Stimulated activated CD8-positive, alpha-beta memory T cell treated with anti-CD3 and anti-CD28 coated beads, Interleukin-12 subunit alpha, Interleukin-12 subunit beta, amount 100 ng/mL, for 4 hours (primary cell): ENCODE data around the gene FAM149B1.
"Not testable (repeated sequence)": the region's sequence is repeated elsewhere in the genome, so short reads cannot be mapped to it uniquely, and the experiment has no call there.

Experiments
- DNase-seq: peaks from one replicate; pipeline ENCODE4 v3.0.0-alpha.2; 2020; ENCODE audit warnings: low read depth

FAM149B1 gene

DNA sequence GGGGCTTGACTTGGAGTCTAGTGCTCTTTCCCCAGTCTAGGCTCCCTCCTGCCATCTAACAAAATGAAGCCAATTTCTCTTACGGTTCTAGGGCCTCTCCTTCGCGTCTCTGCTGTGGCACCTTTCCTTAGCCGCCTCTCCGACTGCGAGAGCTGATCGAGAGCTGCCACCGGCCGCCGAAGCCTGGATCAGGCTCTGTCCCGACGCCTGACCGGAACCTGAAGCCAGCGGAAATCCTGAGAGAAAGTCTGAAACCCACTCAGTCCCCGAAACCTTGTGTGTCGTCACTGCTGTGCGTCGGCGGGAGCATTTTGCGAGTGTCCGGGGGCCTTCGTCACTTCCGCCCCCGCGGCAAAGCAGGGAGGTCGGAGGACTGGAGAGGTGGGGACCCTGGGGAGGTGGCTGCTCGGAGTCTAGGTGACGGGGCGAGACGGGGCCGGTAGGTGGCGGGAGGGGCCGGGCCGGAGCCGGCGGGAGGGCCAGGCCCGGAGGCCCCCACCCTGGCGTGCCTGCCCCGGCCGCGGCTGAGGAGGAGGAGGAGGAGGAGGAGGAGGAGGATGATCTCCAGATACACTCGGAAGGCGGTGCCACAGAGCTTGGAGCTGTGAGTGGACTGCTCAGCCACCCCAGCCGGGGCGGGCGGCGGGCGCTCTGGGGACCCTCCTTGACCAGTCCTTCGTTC lies at the start of gene FAM149B1, which contains the start of gene ECD:
TSS of gene FAM149B1 (plus strand) at position 337 of the 682 bp plus-strand sequence. CDS start at position 558, 221 bp downstream.
TSS of gene ECD (minus strand) at position 226 of the 682 bp plus-strand sequence. CDS start 4,071 bp downstream, outside the sequence.
- DNase-seq: peak; percentile 91

DNA sequence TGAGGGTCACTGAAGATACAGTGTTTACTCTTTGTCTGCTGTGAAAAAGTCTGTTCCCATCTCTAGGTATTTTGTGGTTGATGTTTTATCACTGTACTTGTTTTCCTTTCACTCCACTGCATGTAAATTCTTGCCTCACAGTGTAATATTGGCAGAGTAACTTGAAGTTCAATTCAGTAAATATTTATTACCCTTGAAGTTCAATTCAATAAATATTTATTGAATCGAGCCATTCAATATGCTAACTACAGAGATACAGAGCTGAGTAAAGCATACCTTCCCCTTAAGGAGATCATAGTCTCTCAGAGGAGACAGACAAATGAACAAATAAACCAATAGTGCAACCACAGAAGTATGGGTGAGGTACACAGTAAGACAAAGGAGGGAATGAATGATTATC lies 48.5 kb upstream of the FAM149B1 start:
- DNase-seq: no peak

DNA sequence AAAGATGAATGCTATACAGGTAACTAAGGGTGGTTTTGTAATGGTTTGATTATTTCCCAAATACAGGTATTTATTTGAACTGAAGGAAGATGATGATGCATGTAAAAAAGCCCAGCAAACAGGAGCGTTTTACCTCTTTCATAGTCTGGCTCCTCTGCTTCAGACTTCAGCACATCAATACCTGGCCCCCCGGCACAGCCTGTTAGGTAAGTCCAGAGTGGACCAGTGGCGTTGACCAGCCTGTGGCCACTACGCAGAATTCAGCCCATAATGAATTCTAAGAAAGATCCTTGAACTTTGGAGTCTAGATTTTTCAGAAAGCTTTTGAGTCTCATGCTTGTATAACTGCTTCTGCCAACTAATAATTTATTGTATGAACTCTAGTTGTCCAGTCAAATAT lies 48.0 kb upstream of the FAM149B1 start:
- no peak for DNase-seq

DNA sequence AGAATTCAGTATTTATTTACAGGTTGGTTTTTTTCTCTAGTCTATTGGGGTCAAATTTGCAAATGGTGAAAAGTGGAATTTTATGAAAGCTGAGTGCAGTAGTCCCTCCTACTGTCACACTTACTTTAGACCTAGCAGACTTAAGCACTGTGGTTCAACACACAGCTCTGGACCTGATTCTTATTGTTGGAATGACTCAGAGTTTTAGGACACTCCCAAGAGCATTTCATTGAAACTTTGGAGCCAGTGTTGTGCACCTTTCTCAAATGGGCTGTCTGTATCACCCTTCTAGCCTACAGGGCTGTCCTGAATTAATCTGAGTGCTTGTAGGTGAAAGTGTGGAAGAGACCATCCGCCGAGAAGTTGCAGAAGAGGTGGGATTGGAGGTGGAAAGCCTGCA lies 41.6 kb upstream of the FAM149B1 start:
- DNase-seq: no peak

DNA sequence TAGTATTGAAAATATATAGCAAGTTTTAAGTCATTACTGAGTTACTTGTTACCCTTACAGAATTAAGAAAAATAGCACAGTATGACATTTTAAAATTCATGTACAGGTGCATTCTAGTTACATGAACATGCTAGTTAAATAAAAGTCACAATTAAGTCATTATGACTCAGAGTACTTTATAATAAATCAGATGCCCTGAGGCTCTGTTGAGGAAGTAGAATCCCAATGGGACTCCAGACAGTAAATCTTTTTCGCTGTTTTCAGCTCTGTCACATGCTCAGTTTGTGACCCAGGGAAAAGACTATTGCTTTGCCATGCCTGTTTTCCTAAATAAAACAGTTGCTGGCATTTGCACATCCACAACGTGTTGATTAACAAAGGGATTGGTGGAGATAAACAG lies 36.6 kb upstream of the FAM149B1 start:
- no peak for DNase-seq

DNA sequence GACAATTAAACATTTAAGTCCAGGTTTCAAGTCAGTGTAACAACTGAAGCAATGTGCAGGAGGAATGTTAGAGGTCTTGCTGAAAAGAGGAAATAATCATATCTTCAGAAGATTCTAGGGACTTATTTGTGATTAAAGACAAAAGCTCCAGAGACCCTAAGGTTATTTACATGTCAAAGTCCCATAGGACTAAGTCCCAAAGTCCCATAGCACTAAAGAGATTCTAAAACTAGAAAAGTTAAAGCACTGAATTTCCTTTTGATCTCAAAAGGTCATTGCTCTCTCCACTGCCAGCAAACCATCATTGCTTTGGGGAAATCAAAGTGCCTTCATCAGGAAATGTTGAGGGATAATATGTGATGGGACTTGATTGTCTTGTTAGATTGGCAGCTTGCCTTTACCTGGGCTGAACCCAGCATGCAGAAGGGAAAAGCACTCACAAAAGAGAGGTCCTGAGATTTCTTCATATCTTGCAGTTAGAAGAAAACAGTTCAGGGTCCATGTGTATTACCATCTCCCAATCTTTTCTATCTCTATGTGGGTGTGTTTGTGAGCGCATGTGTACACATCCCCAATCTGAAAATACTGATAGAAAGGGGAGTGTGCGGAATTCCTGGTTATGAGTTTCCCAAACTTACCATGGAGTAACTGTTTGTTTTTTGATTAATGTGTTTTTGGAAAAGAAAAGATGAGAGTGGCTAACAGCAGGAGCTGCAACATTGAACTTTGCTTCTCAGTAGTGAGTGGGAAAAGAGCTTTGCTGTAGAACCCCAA lies 35.8 kb upstream of the FAM149B1 start:
- no peak for DNase-seq

DNA sequence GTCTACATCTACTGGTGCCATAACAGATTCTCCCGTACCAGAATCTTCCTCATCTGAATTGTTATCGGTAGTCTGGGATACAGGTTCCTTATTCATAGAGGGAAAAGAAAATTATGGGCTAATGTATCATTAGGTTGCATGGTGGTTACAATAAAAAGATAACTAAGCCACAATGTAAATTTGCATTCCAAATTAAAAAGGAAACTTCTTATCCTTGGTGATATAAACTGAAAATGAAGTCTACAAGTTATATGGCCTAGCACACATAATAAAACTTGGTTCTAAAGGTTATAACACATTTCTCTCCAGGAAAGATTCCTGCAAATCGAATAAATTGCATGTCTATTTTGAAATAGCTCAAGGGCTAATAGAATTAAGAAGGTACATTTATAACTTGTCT lies 33.2 kb upstream of the FAM149B1 start:
- DNase-seq: no peak

DNA sequence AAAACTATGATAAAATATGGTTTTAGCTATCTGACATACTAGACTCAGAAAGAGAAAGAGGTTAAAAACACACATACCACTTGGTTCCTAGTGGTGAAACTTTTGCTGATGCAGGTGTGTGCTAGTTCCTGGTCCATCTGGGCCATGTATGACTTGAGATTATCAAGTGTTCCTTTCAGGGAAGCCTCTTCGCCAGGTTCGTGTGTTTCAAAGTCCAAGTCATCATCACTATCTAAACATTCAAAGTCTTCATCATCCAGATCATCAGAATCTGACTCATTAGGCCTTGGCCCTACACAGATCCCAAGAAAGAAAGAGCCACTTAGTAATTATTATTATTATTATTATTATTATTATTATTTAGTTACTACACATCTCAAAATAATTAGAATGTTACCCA lies 31.3 kb upstream of the FAM149B1 start:
- DNase-seq: no peak

DNA sequence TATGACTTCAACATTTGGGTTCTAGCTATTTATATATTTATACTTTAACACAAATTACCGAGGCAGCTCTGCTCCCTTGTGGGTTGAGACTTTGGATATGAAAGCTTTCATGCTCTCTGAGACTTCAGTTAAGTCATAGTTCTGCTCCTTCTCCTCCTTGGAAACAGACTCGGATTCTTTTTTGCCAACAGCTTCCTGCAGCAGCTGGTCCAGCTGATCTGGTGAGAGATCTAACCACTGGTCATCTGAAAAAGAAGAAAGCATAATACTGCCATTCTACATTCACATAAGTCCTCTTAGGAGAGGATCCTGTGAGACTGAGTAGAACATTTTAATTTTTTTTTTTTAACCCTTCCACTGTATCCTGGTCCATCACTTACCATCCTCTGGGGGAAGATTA lies 28.7 kb upstream of the FAM149B1 start:
- DNase-seq: no peak

DNA sequence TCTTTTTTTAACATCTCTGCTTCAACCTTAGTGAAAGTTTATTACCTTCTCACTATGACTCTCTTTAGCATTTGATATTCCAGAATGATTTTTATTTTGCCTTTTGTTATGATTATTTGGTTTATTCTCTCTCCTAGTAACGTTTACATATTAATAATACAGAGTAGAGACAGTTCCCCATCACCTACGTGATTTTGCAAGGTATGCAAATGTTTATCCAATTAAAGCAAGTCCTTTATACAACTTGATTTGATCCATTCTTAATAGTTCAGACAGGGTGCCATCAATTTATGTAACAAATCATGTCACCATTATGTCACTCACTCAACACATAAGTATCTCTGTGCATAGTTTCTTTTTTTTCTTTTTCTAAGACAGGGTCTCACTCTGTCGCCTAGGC lies 26.3 kb upstream of the FAM149B1 start:
- no peak for DNase-seq

DNA sequence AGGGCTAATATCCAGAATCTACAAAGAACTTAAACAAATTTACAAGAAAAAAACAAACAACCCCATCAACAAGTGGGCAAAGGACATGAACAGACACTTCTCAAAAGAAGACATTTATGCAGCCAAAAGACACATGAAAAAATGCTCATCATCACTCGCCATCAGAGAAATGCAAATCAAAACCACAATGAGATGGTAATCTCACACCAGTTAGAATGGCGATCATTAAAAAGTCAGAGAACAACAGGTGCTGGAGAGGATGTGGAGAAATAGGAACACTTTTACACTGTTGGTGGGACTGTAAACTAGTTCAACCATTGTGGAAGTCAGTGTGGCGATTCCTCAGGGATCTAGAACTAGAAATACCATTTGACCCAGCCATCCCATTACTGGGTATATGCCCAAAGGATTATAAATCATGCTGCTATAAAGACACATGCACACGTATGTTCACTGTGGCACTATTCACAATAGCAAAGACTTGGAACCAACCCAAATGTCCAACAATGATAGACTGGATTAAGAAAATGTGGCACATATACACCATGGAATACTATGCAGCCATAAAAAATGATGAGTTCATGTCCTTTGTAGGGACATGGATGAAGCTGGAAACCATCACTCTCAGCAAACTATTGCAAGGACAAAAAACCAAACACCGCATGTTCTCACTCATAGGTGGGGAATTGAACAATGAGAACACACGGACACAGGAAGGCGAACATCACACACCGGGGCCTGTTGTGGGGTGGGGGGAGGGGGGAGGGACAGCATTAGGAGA lies 17.1 kb upstream of the FAM149B1 start:
- not testable (repeated sequence) for DNase-seq

DNA sequence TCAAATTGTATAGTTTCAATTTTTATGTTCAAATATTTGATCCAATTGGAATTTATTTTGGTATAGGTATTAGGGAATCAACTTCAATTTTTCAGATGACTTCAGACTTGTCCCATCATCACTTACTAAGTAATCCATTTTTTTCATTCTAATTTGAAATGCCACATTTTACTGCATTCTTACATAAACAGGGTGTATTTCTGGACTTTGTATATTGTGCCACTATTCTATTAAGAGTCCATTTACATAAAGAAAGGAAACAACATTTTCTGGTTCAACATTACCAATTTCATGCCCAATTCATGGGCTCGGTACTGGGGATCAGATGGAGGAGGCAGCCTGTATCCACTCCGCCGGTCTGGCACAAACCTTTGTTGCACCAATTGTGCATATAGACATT lies 15.9 kb upstream of the FAM149B1 start:
- DNase-seq: no peak

DNA sequence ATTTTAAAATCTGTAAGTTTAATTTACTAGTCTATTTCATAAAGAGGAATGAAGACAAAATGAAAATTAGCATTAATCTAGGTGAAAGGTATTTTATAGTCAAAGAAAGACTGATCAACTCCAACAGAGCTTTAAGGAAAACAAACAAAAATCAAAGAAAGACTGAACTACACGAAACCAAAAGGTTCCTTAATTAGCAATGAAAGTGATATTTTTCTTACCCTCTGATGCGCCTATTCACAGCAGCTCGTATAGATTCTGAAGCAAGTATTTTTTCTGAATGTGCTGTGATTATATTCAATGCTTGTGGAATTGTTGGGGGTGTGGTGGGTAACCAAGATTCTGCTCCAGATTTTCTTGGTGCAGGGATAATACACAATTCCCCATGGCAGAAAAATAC lies 11.9 kb upstream of the FAM149B1 start:
- DNase-seq: no peak

DNA sequence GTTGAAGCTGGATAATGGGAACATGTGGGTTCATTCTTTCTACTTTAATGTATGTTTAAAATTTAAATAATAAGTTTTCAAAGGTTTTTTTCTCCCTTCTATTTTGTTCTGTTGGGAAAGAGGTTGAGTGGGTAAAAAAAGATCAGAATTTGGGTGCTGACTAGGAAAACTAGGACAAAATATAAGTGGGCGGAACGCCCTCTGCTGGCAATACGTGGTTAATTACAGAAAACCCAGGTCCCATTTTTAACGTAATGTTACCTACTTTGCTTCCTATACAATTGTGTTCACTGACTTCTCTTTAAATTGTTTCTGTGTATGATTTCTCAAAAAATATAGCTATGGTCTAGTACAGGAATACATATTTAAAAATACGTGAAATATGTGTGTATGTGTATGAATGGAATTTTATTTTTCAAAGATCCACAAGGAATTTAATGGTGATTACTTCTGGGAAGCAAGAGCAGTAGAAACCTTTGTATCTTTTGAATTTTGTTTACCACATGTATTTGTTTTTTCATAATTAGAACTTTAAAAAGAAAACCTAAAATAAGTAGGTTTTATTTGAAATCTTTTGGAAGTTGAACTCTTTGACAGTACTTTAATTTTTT lies 8.8 kb upstream of the FAM149B1 start:
- DNase-seq: peak; percentile 13

DNA sequence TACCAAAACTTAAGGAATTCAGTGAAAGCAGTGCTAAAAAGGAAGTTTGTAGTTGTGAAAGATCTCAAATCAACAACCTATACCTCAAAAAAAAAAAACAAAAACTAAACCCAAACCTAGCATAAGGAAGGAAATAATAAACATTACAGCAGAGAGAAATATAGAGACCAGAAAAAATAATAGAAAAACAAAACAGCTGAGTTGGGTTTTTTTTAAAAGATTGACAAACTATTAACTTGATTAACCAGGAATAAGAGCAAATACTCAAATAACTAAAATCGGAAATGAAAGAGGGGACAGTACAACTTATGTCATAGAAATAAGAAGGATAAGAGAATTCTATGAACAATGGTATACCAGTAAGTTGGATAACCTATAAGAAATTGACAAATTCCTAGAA lies 6.8 kb upstream of the FAM149B1 start:
- DNase-seq: no peak

DNA sequence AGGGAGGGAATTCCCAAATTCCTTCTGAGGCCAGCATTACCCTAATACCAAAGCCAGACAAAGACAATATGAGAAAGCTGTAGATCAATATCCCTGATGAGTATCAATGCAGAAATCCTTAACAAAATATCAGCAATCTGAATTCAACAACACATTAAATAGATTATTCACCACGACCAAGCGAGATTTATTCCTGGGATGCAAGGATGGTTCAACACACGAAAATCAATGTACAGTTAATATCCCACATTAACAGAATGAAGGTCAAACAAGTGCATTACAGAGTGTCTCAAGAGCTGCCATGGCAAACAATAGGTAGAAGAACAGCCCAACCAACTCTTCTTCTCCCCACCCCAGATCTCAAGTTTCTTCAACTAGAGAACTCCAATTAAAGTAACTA lies 6.3 kb upstream of the FAM149B1 start:
- no peak for DNase-seq

DNA sequence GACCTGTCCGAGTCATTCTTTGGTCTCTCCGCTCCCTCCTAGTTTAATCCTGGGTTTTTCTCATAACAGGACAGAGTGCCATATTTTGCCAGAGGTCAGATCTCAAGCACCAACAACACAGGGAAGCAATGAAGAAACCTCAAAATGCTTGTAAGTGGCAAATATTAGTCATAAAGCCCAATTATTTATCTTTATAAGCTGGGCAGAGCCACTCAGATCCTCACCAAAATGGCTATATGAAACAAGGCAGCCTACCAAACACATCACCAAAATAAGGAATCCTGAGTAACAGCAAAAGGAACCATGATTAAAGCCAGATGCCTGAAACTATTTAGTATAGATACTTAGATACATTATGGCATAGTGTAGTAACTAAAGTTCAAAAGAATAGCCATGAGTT lies 4.8 kb upstream of the FAM149B1 start:
- no peak for DNase-seq

DNA sequence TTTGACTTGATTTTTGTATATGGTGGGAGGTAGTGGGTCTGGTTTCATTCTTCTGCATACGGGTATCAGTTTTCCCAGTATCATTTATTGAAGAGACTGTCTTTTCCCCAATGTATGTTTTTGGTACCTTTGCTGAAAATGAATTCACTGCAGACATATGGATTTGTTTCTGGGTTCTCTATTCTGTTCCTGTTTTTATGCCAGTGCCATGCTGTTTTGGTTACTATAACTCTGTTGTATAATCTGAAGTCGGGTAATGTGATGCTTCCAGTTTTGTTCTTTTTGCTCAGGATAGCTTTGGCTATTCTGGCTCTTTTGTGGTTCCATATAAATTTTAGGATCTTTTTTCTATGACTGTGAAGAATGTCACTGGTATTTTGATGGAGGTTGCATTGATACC lies 947 bp upstream of the FAM149B1 start:
- no peak for DNase-seq

DNA sequence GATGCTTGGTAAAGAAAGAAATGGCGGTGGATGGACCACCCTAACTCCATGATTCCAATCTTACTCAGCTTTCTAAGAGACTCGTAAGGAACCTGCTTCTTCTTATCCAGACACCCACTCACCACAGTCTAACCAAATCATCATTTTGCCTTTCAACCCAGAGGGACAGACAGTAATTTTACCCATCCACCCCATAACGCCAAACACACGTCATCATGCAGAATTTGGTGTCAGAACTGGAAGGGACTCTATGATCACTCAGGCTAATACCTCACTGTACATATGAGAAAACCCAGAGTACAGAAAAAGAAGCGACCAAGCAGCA lies 499 bp upstream of the FAM149B1 start:
- DNase-seq: no peak

DNA sequence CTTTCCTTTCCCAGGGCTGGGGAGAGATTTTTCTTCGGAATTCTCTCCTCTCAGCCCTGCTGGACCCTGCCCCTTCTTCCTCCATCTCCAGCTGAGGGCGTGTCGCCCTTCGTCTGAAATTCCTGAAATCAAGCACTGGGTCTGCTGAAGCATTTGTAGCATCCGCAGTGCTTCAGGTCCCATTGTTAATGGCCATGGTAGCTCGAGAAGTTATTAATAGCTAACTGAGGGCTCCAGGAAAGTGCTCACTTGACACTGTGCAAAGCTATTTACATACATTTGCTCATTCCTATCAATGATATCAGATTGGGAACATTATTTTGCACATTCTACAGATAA lies 515 bp downstream of the FAM149B1 start:
- DNase-seq: no peak

DNA sequence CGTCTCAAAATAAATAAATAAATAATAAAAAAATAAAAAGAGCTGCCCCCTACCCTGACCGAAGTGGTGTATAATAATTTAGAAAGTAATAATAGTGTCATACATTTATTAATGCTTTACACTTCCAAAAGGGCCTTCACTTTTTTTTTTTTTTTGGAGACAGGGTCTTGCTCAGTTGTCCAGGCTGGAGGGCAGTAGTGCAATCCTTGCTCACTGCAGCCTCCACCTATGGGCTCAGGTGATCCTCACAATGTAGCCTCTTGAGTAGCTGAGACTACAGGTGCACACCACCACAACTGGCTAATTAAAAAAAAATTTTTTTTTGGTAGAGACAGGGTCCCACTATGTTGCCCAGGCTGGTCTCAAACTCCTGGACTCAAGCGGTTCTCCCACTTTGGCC lies 1.4 kb downstream of the FAM149B1 start:
- no peak for DNase-seq

DNA sequence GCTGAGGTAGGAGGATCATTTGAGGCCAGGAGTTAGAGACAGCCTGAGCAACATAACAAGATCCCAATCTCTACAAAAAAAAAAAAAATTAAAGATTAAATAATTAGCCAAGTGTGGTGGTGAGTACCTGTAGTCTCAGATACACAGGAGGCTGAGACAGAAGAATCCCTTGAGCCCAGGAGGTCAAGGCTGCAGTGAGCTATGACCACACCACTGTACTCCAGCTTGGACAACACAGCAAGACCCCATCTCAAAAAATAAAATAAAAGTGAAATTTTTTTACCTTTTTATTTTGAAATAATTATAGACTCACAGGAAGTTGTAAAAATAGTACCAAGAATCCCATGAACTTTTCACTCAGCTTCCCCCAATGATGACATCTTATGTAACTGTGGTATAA lies 4.9 kb downstream of the FAM149B1 start:
- no peak for DNase-seq
